ENCODE measurements around the gene LRP1.

The LRP1 gene

GRCh38 chr12:57127726-57128518 is at the start of gene LRP1:
Gene LRP1, plus strand, starts transcription at chr12:57128483. Its CDS starts 482 bp downstream, at chr12:57128965.
- peak; percentile 70 for ATAC-seq
- peaks cover 26% of the 10 kb centered on the region for H3K4me1 Mint-ChIP-seq
- H3K9me3 Mint-ChIP-seq = peaks cover 6% of the 10 kb centered on the region
- peaks cover 5% of the 10 kb centered on the region for H3K36me3 Mint-ChIP-seq
- no peaks in the 10 kb centered on the region for H3K27me3 Mint-ChIP-seq
- peak within 1 kb of the TSS; percentile 55 for H3K27ac Mint-ChIP-seq
- H3K4me3 Mint-ChIP-seq = peak within 1 kb of the TSS; percentile 89

GRCh38 chr12:57078519-57079404 is 49.5 kb upstream of the LRP1 start, which contains the start of gene NEMP1:
Gene NEMP1, minus strand, starts transcription at chr12:57078791. Its CDS starts 46 bp downstream, at chr12:57078745.
- H3K27ac Mint-ChIP-seq = peak within 1 kb of the TSS; percentile 93
- H3K9me3 Mint-ChIP-seq = no peaks in the 10 kb centered on the region
- H3K27me3 Mint-ChIP-seq = no peaks in the 10 kb centered on the region
- peak within 1 kb of the TSS; percentile 97 for H3K4me3 Mint-ChIP-seq
- peak; percentile 99 for ATAC-seq
- H3K36me3 Mint-ChIP-seq = no peaks in the 10 kb centered on the region
- H3K4me1 Mint-ChIP-seq = peaks cover 6% of the 10 kb centered on the region

- Mint-ChIP-seq H3K4me1 (peaks cover under 1% of the 10 kb centered on the region), H3K36me3 (no peaks in the 10 kb centered on the region), H3K27ac (peak overlapping the region; percentile 93), H3K4me3 (no peak overlapping the region), H3K27me3 (no peaks in the 10 kb centered on the region), H3K9me3 (no peaks in the 10 kb centered on the region)
- no peak for ATAC-seq
Observed at GRCh38 chr12:57079821-57080220, 48.5 kb upstream of the LRP1 start.

GRCh38 chr12:57080855-57081254 is 47.4 kb upstream of the LRP1 start:
- no peak for ATAC-seq
- Mint-ChIP-seq H3K27me3 (no peaks in the 10 kb centered on the region), H3K4me1 (peaks cover 11% of the 10 kb centered on the region), H3K27ac (no peak overlapping the region), H3K4me3 (no peak overlapping the region), H3K36me3 (no peaks in the 10 kb centered on the region), H3K9me3 (no peaks in the 10 kb centered on the region)

- H3K27me3 Mint-ChIP-seq = no peaks in the 10 kb centered on the region
- peaks cover 45% of the 10 kb centered on the region for H3K4me1 Mint-ChIP-seq
- H3K4me3 Mint-ChIP-seq = peak overlapping the region; percentile 97
- no peak for ATAC-seq
- no peaks in the 10 kb centered on the region for H3K9me3 Mint-ChIP-seq
- H3K27ac Mint-ChIP-seq = peak overlapping the region; percentile 97
- H3K36me3 Mint-ChIP-seq = peaks cover 13% of the 10 kb centered on the region
Observed at GRCh38 chr12:57085999-57086492, 42.2 kb upstream of the LRP1 start.

GRCh38 chr12:57086493-57087009 is 41.7 kb upstream of the LRP1 start:
- Mint-ChIP-seq H3K27ac (peak overlapping the region; percentile 97), H3K4me1 (peaks cover 50% of the 10 kb centered on the region), H3K9me3 (no peaks in the 10 kb centered on the region), H3K27me3 (no peaks in the 10 kb centered on the region), H3K36me3 (peaks cover 18% of the 10 kb centered on the region), H3K4me3 (peak overlapping the region; percentile 97)
- ATAC-seq = no peak

GRCh38 chr12:57087010-57087690 is 41.1 kb upstream of the LRP1 start:
- no peaks in the 10 kb centered on the region for H3K27me3 Mint-ChIP-seq

GRCh38 chr12:57087691-57088353 is 40.5 kb upstream of the LRP1 start:
- H3K4me1 Mint-ChIP-seq = peaks cover 62% of the 10 kb centered on the region
- peak overlapping the region; percentile 97 for H3K27ac Mint-ChIP-seq
- peak; percentile 74 for ATAC-seq
- H3K9me3 Mint-ChIP-seq = no peaks in the 10 kb centered on the region
- H3K36me3 Mint-ChIP-seq = peaks cover 30% of the 10 kb centered on the region
- H3K27me3 Mint-ChIP-seq = no peaks in the 10 kb centered on the region
- H3K4me3 Mint-ChIP-seq = peak overlapping the region; percentile 97

More at GRCh38 chr12:57087010-57087690, 41.1 kb upstream of the LRP1 start:
- Mint-ChIP-seq H3K4me3 (peak overlapping the region; percentile 97), H3K4me1 (peaks cover 56% of the 10 kb centered on the region), H3K36me3 (peaks cover 24% of the 10 kb centered on the region), H3K27ac (peak overlapping the region; percentile 97), H3K9me3 (no peaks in the 10 kb centered on the region)
- ATAC-seq = peak; percentile 69

GRCh38 chr12:57088354-57089270 is 39.7 kb upstream of the LRP1 start, which contains the start of gene NAB2:
Gene NAB2, plus strand, starts transcription at chr12:57089114. Its CDS starts 158 bp downstream, at chr12:57089272.
- Mint-ChIP-seq H3K27ac (peak within 1 kb of the TSS; percentile 97), H3K4me1 (peaks cover 70% of the 10 kb centered on the region), H3K9me3 (no peaks in the 10 kb centered on the region), H3K4me3 (peak within 1 kb of the TSS; percentile 97), H3K27me3 (no peaks in the 10 kb centered on the region), H3K36me3 (peaks cover 36% of the 10 kb centered on the region)
- peak; percentile 78 for ATAC-seq

GRCh38 chr12:57089271-57090245 is 38.7 kb upstream of the LRP1 start:
- H3K36me3 Mint-ChIP-seq = peaks cover 38% of the 10 kb centered on the region
- no peaks in the 10 kb centered on the region for H3K27me3 Mint-ChIP-seq
- no peak for ATAC-seq
- peak overlapping the region; percentile 91 for H3K4me3 Mint-ChIP-seq
- H3K27ac Mint-ChIP-seq = peak overlapping the region; percentile 97
- no peaks in the 10 kb centered on the region for H3K9me3 Mint-ChIP-seq
- peaks cover 80% of the 10 kb centered on the region for H3K4me1 Mint-ChIP-seq

GRCh38 chr12:57090490-57090889 is 37.8 kb upstream of the LRP1 start:
- Mint-ChIP-seq H3K36me3 (peaks cover 38% of the 10 kb centered on the region), H3K4me1 (peaks cover 82% of the 10 kb centered on the region), H3K27ac (peak overlapping the region; percentile 97), H3K9me3 (no peaks in the 10 kb centered on the region), H3K4me3 (peak overlapping the region; percentile 91), H3K27me3 (no peaks in the 10 kb centered on the region)
- ATAC-seq = no peak

- peak overlapping the region; percentile 91 for H3K4me3 Mint-ChIP-seq
- peaks cover 82% of the 10 kb centered on the region for H3K4me1 Mint-ChIP-seq
- H3K9me3 Mint-ChIP-seq = no peaks in the 10 kb centered on the region
- peak overlapping the region; percentile 97 for H3K27ac Mint-ChIP-seq
- ATAC-seq = no peak
- H3K36me3 Mint-ChIP-seq = peaks cover 39% of the 10 kb centered on the region
- no peaks in the 10 kb centered on the region for H3K27me3 Mint-ChIP-seq
Observed at GRCh38 chr12:57090924-57091637, 37.2 kb upstream of the LRP1 start.
